Adrenal gland (tissue), 5 donors: ENCODE data around the gene CA10.

Experiments used
- POLR2A ChIP-seq, 2 donors: fragments of 450-650 bp; IDR thresholded peaks; one replicate each; pipeline ENCODE4 v1.6.1; 2017; ENCODE audit warnings: antibody characterized with exemption in 2 of 2, mild to moderate bottlenecking in 2 of 2, moderate library complexity in 1 of 2
- TF ChIP-seq, protein P1 (sequence below), 6 experiments: fragments of 450-650 bp in 4 of 6; fragments of 200-600 bp in 2 of 6; sonication (generic) in 1 of 6; IDR thresholded peaks; 1 replicate in 5 of 6; 2 replicates in 1 of 6; pipeline versions ENCODE4 v1.5.1 to v1.8.0; 2016 to 2021; ENCODE audit warnings: antibody characterized with exemption in 6 of 6, mild to moderate bottlenecking in 2 of 6, moderate library complexity in 1 of 6
- donor health status: DM: no; HTN: no; CAD: no.

- TF ChIP-seq, protein P1, sequence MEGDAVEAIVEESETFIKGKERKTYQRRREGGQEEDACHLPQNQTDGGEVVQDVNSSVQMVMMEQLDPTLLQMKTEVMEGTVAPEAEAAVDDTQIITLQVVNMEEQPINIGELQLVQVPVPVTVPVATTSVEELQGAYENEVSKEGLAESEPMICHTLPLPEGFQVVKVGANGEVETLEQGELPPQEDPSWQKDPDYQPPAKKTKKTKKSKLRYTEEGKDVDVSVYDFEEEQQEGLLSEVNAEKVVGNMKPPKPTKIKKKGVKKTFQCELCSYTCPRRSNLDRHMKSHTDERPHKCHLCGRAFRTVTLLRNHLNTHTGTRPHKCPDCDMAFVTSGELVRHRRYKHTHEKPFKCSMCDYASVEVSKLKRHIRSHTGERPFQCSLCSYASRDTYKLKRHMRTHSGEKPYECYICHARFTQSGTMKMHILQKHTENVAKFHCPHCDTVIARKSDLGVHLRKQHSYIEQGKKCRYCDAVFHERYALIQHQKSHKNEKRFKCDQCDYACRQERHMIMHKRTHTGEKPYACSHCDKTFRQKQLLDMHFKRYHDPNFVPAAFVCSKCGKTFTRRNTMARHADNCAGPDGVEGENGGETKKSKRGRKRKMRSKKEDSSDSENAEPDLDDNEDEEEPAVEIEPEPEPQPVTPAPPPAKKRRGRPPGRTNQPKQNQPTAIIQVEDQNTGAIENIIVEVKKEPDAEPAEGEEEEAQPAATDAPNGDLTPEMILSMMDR (IDR thresholded peaks at IDR 0.05) = no peak
- TF ChIP-seq POLR2A (IDR thresholded peaks at IDR 0.05) = no peak
Measured at GRCh38 chr17:52120465-52120864, 38.0 kb downstream of the CA10 start.
